GM06990 (cell line): ENCODE results near the gene ATP11A.

Experiments used
- DNase-seq: peaks from one replicate; pipeline ENCODE4 v3.0.0-alpha.2; 2011; ENCODE audit not compliant: insufficient read length; ENCODE audit errors: extremely low read depth
- H3K27me3 ChIP-seq: replicated peaks from 2 replicates; pipeline ENCODE4 v1.6.0; 2011; ENCODE audit warnings: low read length; ENCODE audit not compliant: control insufficient read depth, insufficient read depth
- H3K36me3 ChIP-seq: 2 replicates; pipeline ENCODE4 v1.5.1; 2011; ENCODE audit warnings: low read length; ENCODE audit not compliant: control insufficient read depth, insufficient read depth
- H3K4me3 ChIP-seq: replicated peaks from 2 replicates; pipeline ENCODE4 v1.5.1; 2011; ENCODE audit warnings: low read depth, mild to moderate bottlenecking, control low read depth, low read length
- CTCF ChIP-seq: IDR thresholded peaks from 2 replicates; pipeline ENCODE4 v1.5.1; 2011; ENCODE audit warnings: low read length, control low read depth, mild to moderate bottlenecking, inconsistent platforms; ENCODE audit not compliant: insufficient read depth, poor library complexity, severe bottlenecking

ATP11A gene

DNA sequence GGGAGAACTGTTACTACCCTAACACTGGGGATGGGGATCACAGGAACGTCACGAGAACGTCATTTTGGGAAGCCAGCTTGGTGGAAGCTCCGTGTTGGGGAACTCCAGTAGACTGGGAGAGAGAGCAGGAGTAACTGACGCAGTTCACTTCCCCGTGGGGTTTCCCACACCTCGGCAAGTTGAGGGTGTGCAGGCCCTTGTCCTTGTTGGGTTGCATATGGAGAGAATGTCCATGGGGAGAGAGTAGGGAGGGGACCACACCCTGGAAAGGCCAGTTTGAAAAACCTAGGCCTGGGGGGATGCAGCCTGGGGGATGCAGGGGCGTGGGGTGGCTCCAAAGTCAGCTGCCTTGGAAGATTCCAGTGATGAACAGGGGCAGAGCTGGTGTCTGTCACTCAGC, 228.4 kb downstream of the ATP11A start:
- no peaks in the 10 kb centered on the region for H3K36me3 ChIP-seq
- no peak for DNase-seq
- no peaks in the 10 kb centered on the region for H3K27me3 ChIP-seq
- H3K4me3 ChIP-seq, result no peak overlapping the region
- no peak for TF ChIP-seq CTCF

DNA sequence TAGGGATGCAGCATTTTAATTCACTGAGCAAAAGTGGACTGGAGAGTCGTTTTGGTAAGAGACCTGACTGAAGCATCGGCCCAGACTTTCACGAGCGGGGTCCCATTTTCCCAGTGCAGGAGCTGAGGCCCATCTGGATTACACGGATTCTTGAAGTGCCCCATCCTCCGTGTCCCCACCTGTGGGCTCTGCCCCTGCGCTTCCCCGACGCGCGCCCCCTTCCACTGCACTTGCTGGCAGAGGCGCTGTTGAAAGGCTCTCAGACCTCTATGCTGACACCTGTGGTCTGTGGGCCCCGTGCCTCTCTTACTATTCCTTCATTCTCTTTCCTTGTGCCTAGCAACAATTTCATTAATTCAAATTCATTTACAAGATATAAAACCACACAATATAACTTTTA, 228.9 kb downstream of the ATP11A start:
- Histone ChIP-seq H3K27me3 (no peaks in the 10 kb centered on the region), H3K4me3 (no peak overlapping the region), H3K36me3 (no peaks in the 10 kb centered on the region)
- DNase-seq, result no peak
- TF ChIP-seq CTCF, result no peak

- DNase-seq, result no peak
- H3K36me3 ChIP-seq, result no peaks in the 10 kb centered on the region
- H3K27me3 ChIP-seq, result no peaks in the 10 kb centered on the region
- TF ChIP-seq CTCF, result no peak
- no peak overlapping the region for H3K4me3 ChIP-seq
Measured at GRCh38 chr13:112923962-112924361, 234.1 kb downstream of the ATP11A start.

- H3K36me3 ChIP-seq, result no peaks in the 10 kb centered on the region
Measured at GRCh38 chr13:112924365-112924764, 234.5 kb downstream of the ATP11A start.

GRCh38 chr13:112926003-112926402, 236.2 kb downstream of the ATP11A start:
- H3K27me3 ChIP-seq, result no peaks in the 10 kb centered on the region; the same call in 1 of the 2 replicates
- DNase-seq, result no peak
- TF ChIP-seq CTCF, result no peak
- H3K4me3 ChIP-seq, result no peak overlapping the region
- H3K36me3 ChIP-seq, result no peaks in the 10 kb centered on the region

More at GRCh38 chr13:112924365-112924764, 234.5 kb downstream of the ATP11A start:
- TF ChIP-seq CTCF, result no peak
- Histone ChIP-seq H3K27me3 (no peaks in the 10 kb centered on the region), H3K4me3 (no peak overlapping the region)
- no peak for DNase-seq

DNA sequence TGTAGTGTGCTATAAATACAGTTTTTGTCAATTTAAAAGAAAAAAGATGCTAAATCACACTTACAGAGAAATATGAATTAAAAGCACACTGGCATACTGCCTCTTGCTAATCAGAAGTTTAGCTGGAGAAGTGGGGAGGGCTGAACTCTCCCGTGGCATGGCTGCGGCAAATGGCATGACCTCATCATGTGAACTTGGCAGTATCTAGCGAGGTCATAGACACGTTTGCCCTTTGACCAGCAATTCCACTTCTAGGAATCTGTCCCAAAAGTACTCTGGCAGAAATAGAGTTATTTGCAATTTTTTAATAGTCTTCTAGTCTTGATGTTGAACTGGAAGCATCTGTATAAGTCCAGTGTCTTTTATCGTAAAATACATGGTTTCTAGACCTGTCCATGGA, 237.2 kb downstream of the ATP11A start:
- Histone ChIP-seq H3K27me3 (no peaks in the 10 kb centered on the region; the same call in 1 of the 2 replicates), H3K4me3 (no peak overlapping the region), H3K36me3 (no peaks in the 10 kb centered on the region)
- no peak for DNase-seq
- TF ChIP-seq CTCF, result no peak
